ENCODE data around the gene C10orf53. TPM values are rescaled to one million over a fixed set of nuclear protein-coding genes. Genes with fewer than 3 reads are reported as not detected.

C10orf53 gene
- total RNA-seq, 1 experiment from 2014 or later, result not detected

GRCh38 chr10:49644035-49644646 lies 35.3 kb upstream of the C10orf53 start:
- no peak overlapping the region for H3K4me2 ChIP-seq (ENCODE audit: low read length)
- no peak overlapping the region for H3K4me3 ChIP-seq (ENCODE audit: low read length)
- no peak overlapping the region for H3K9ac ChIP-seq (ENCODE audit: low read length)
- H3K27ac ChIP-seq (ENCODE audit: low read length), result no peak overlapping the region
- peaks cover 95% of the 10 kb centered on the region for H3K27me3 ChIP-seq (ENCODE audit: low read length)
- TF ChIP-seq EZH2 (IDR thresholded peaks at IDR 0.05; ENCODE audit: low read length, unreplicated experiment) (no peak), EZH2phosphoT487 (IDR thresholded peaks at IDR 0.05; ENCODE audit: borderline replicate concordance, low read length) (no peak), CTCF (conservative IDR thresholded peaks at IDR 0.05; ENCODE audit: low read depth, low read length) (no peak)
- ChIA-PET POLR2A (ENCODE audit: unreplicated experiment) (no interaction called here), CTCF (no interaction called here)
- H3K9me3 ChIP-seq (ENCODE audit: low read length), result no peaks in the 10 kb centered on the region
- no peaks in the 10 kb centered on the region for H3K4me1 ChIP-seq (ENCODE audit: insufficient read depth, low read length)
- H3K9me2 ChIP-seq (replicated peaks; ENCODE audit: low read length), result no peaks in the 10 kb centered on the region
- ATAC-seq, result no peak
- no peaks in the 10 kb centered on the region for H4K20me1 ChIP-seq (ENCODE audit: low read length)
- BruUV-seq (replicated peaks), result no TSS peak
- no peaks in the 10 kb centered on the region for H3F3A ChIP-seq (ENCODE audit: low read length, unreplicated experiment)
- no peaks in the 10 kb centered on the region for H3K36me3 ChIP-seq (ENCODE audit: low read depth, low read length)
- DNase-seq, result no peak
- H3K79me2 ChIP-seq (ENCODE audit: low read length), result no peaks in the 10 kb centered on the region
- no peak overlapping the region for H2AFZ ChIP-seq (ENCODE audit: low read length)
- intact Hi-C loops (cut with micrococcal nuclease), result no loop called here

GRCh38 chr10:49645417-49645816 lies 34.0 kb upstream of the C10orf53 start:
- no peak overlapping the region for H3K27ac ChIP-seq (ENCODE audit: low read length)
- no peak overlapping the region for H3K9ac ChIP-seq (ENCODE audit: low read length)
- H2AFZ ChIP-seq (ENCODE audit: low read length), result no peak overlapping the region
- H3K4me2 ChIP-seq (ENCODE audit: low read length), result no peak overlapping the region
- H3K79me2 ChIP-seq (ENCODE audit: low read length), result no peaks in the 10 kb centered on the region
- ChIA-PET POLR2A (ENCODE audit: unreplicated experiment) (no interaction called here), CTCF (no interaction called here)
- DNase-seq, result no peak
- H3K9me3 ChIP-seq (ENCODE audit: low read length), result no peaks in the 10 kb centered on the region
- no peaks in the 10 kb centered on the region for H3K9me2 ChIP-seq (replicated peaks; ENCODE audit: low read length)
- H3F3A ChIP-seq (ENCODE audit: low read length, unreplicated experiment), result no peaks in the 10 kb centered on the region
- H3K4me1 ChIP-seq (ENCODE audit: insufficient read depth, low read length), result no peaks in the 10 kb centered on the region
- no peak for TF ChIP-seq EZH2phosphoT487 (IDR thresholded peaks at IDR 0.05; ENCODE audit: borderline replicate concordance, low read length)
- TF ChIP-seq EZH2 (IDR thresholded peaks at IDR 0.05; ENCODE audit: low read length, unreplicated experiment), result no peak
- no peak for TF ChIP-seq CTCF (conservative IDR thresholded peaks at IDR 0.05; ENCODE audit: low read depth, low read length)
- no peaks in the 10 kb centered on the region for H4K20me1 ChIP-seq (ENCODE audit: low read length)
- peaks cover 97% of the 10 kb centered on the region for H3K27me3 ChIP-seq (ENCODE audit: low read length)
- no peaks in the 10 kb centered on the region for H3K36me3 ChIP-seq (ENCODE audit: low read depth, low read length)
- intact Hi-C loops (cut with micrococcal nuclease), result no loop called here
- no peak for ATAC-seq
- BruUV-seq (replicated peaks), result no TSS peak
- no peak overlapping the region for H3K4me3 ChIP-seq (ENCODE audit: low read length)

Data from PC-3 (cell line).